Neural cell (in vitro differentiated cells): ENCODE measurements around the gene FKBP2. TPM values are rescaled to one million over a fixed set of nuclear protein-coding genes. Genes with fewer than 3 reads are reported as not detected.
A peak's percentile ranks its signal among the peaks of the same experiment; 100 is the strongest.

Experiments used
- H2AFZ ChIP-seq: fragments of 200-600, 300-800 bp; sonication (generic), shearing (Covaris generic); 2 replicates; pipeline ENCODE4 v1.6.0; 2014; ENCODE audit warnings: low read depth, mild to moderate bottlenecking, antibody characterized with exemption, low read length, moderate library complexity
- H3F3A ChIP-seq: fragments of 200-600 bp; shearing (Covaris generic); 2 replicates; pipeline ENCODE4 v1.6.1; 2016; ENCODE audit warnings: mild to moderate bottlenecking, moderate library complexity, mixed read lengths, antibody characterized with exemption, low read length; ENCODE audit not compliant: insufficient read depth, poor library complexity, severe bottlenecking
- H3K27ac ChIP-seq: fragments of 200-600, 300-800 bp; sonication (generic), shearing (Covaris generic); 2 replicates; pipeline ENCODE4 v1.5.1; 2014; ENCODE audit warnings: mild to moderate bottlenecking, low read length, moderate library complexity
- H3K27me3 ChIP-seq: fragments of 300-800, 200-600 bp; sonication (generic), shearing (Covaris generic); 2 replicates; pipeline ENCODE4 v1.6.0; 2014; ENCODE audit warnings: mild to moderate bottlenecking, low read depth, low read length, moderate library complexity; ENCODE audit not compliant: insufficient read depth
- H3K36me3 ChIP-seq: fragments of 300-800, 200-600 bp; sonication (generic), shearing (Covaris generic); 2 replicates; pipeline ENCODE4 v1.5.1; 2014; ENCODE audit warnings: mild to moderate bottlenecking, antibody characterized with exemption, low read length, moderate library complexity; ENCODE audit not compliant: insufficient read depth
- H3K4me2 ChIP-seq: fragments of 300-800, 200-600 bp; sonication (generic), shearing (Covaris generic); 2 replicates; pipeline ENCODE4 v1.6.0; 2014; ENCODE audit warnings: mild to moderate bottlenecking, low read length
- H3K4me3 ChIP-seq: fragments of 300-800, 200-600 bp; sonication (generic), shearing (Covaris generic); 2 replicates; pipeline ENCODE4 v1.5.1; 2014; ENCODE audit warnings: mild to moderate bottlenecking, low read length, moderate library complexity
- H3K79me2 ChIP-seq: fragments of 200-600 bp; shearing (Covaris generic); replicated peaks from 2 replicates; pipeline ENCODE4 v1.6.0; 2014; ENCODE audit warnings: mild to moderate bottlenecking, low read length, moderate library complexity; ENCODE audit not compliant: insufficient read depth
- H3K9ac ChIP-seq: fragments of 300-800, 200-600 bp; sonication (generic), shearing (Covaris generic); 2 replicates; pipeline ENCODE4 v1.6.1; 2016; ENCODE audit warnings: mild to moderate bottlenecking, low read length, mixed read lengths
- H3K9me2 ChIP-seq: fragments of 200-600 bp; shearing (Covaris generic); 2 replicates; pipeline ENCODE4 v1.6.1; 2016; ENCODE audit warnings: mild to moderate bottlenecking, low read length, mixed read lengths; ENCODE audit not compliant: insufficient read depth
- H3K9me3 ChIP-seq: fragments of 200-600, 300-800 bp; sonication (generic), shearing (Covaris generic); 2 replicates; pipeline ENCODE4 v1.6.1; 2016; ENCODE audit warnings: mild to moderate bottlenecking, mixed run types, low read length, moderate library complexity, mixed read lengths
- H4K20me1 ChIP-seq: fragments of 200-600 bp; shearing (Covaris generic); 2 replicates; pipeline ENCODE4 v1.6.1; 2016; ENCODE audit warnings: mild to moderate bottlenecking, mixed run types; ENCODE audit not compliant: insufficient read depth
- EP300 ChIP-seq: fragments of 450-650 bp; conservative IDR thresholded peaks from 2 replicates; pipeline ENCODE4 v1.6.1; 2014; ENCODE audit warnings: antibody characterized with exemption, mild to moderate bottlenecking, moderate library complexity; ENCODE audit not compliant: poor library complexity, severe bottlenecking
- EZH2 ChIP-seq: fragments of 200-600, 300-800 bp; shearing (Covaris generic), sonication (generic); IDR thresholded peaks from 2 replicates; pipeline ENCODE4 v1.6.1; 2014; ENCODE audit warnings: antibody characterized with exemption, low read length, borderline replicate concordance, mild to moderate bottlenecking; ENCODE audit not compliant: insufficient read depth, poor library complexity, severe bottlenecking
- MXI1 ChIP-seq: fragments of 450-650 bp; conservative IDR thresholded peaks from 2 replicates; pipeline ENCODE4 v1.6.1; 2014; ENCODE audit warnings: antibody characterized with exemption, mild to moderate bottlenecking; ENCODE audit not compliant: poor library complexity, severe bottlenecking
- POLR2AphosphoS5 ChIP-seq: IDR thresholded peaks from 2 replicates; pipeline ENCODE4 v1.6.1; 2012
- RAD21 ChIP-seq: fragments of 450-650 bp; conservative IDR thresholded peaks from 2 replicates; pipeline ENCODE4 v1.6.1; 2014; ENCODE audit warnings: antibody characterized with exemption, mild to moderate bottlenecking, moderate library complexity
- SMC3 ChIP-seq: fragments of 450-650 bp; conservative IDR thresholded peaks from 2 replicates; pipeline ENCODE4 v1.6.1; 2014; ENCODE audit warnings: antibody characterized with exemption, mild to moderate bottlenecking, moderate library complexity; ENCODE audit not compliant: poor library complexity
- TAF1 ChIP-seq: IDR thresholded peaks from 2 replicates; pipeline ENCODE4 v1.6.1; 2012; ENCODE audit warnings: low read depth
- polyA plus RNA-seq: library from polyadenylated mRNA; depleted of rRNA; stranded (reverse); fragments of >200 nt; gene quantifications from 2 replicates; pipeline ENCODE4 v1.2.3, GENCODE V29; 2014
- TF ChIP-seq, protein P1 (sequence below): fragments of 450-650 bp; IDR thresholded peaks from 2 replicates; pipeline ENCODE4 v1.5.1; 2014; ENCODE audit warnings: antibody characterized with exemption, mild to moderate bottlenecking, moderate library complexity; ENCODE audit not compliant: poor library complexity, severe bottlenecking
- TF ChIP-seq, protein P2 (sequence below): IDR thresholded peaks from 2 replicates; pipeline ENCODE4 v1.6.1; 2012; ENCODE audit warnings: borderline replicate concordance

FKBP2 gene
- polyA plus RNA-seq, 1 donor from 2014 or later = 47.4 TPM

DNA sequence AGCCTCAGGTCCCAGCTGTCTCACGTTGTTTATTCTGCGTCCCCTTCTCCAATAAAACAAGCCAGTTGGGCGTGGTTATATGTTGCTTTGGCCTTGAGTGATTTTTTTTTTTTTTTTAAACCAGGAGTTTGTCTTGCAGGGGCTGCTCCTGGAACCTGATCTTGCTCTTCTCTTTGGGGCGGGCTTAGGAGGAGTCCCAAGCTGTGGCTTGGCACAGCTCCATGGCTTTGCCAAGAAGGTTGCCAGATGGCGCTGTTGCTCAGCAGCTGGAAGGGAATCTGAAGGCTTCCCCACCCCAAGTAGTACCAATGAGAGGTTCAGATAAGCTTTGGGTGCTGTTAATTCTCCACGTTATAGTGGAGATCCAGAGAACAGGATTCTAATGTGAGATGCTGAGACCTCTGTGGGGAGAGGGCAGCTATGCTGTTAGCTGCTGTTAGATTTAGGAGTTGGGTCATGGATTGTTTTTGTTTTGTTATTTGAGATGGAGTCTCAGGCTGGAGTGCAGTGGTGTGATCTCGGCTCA is 36.4 kb upstream of the FKBP2 start:
- H3K4me3 ChIP-seq = no peak overlapping the region
- H3F3A ChIP-seq = no peaks in the 10 kb centered on the region
- no peaks in the 10 kb centered on the region for H3K9me3 ChIP-seq
- H2AFZ ChIP-seq = no peak overlapping the region
- H3K27ac ChIP-seq = no peak overlapping the region
- H3K79me2 ChIP-seq = no peaks in the 10 kb centered on the region
- H3K4me2 ChIP-seq = no peak overlapping the region
- H3K36me3 ChIP-seq = peaks cover 6% of the 10 kb centered on the region
- TF ChIP-seq RAD21 = peak; percentile 70
- TF ChIP-seq EZH2 = no peak
- no peak for TF ChIP-seq EP300
- TF ChIP-seq, protein P1, sequence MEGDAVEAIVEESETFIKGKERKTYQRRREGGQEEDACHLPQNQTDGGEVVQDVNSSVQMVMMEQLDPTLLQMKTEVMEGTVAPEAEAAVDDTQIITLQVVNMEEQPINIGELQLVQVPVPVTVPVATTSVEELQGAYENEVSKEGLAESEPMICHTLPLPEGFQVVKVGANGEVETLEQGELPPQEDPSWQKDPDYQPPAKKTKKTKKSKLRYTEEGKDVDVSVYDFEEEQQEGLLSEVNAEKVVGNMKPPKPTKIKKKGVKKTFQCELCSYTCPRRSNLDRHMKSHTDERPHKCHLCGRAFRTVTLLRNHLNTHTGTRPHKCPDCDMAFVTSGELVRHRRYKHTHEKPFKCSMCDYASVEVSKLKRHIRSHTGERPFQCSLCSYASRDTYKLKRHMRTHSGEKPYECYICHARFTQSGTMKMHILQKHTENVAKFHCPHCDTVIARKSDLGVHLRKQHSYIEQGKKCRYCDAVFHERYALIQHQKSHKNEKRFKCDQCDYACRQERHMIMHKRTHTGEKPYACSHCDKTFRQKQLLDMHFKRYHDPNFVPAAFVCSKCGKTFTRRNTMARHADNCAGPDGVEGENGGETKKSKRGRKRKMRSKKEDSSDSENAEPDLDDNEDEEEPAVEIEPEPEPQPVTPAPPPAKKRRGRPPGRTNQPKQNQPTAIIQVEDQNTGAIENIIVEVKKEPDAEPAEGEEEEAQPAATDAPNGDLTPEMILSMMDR = peak; percentile 67
- TF ChIP-seq SMC3 = peak; percentile 63
- no peak for TF ChIP-seq MXI1
- H4K20me1 ChIP-seq = no peaks in the 10 kb centered on the region
- H3K9me2 ChIP-seq = no peaks in the 10 kb centered on the region
- H3K27me3 ChIP-seq = no peaks in the 10 kb centered on the region
- H3K9ac ChIP-seq = no peak overlapping the region

DNA sequence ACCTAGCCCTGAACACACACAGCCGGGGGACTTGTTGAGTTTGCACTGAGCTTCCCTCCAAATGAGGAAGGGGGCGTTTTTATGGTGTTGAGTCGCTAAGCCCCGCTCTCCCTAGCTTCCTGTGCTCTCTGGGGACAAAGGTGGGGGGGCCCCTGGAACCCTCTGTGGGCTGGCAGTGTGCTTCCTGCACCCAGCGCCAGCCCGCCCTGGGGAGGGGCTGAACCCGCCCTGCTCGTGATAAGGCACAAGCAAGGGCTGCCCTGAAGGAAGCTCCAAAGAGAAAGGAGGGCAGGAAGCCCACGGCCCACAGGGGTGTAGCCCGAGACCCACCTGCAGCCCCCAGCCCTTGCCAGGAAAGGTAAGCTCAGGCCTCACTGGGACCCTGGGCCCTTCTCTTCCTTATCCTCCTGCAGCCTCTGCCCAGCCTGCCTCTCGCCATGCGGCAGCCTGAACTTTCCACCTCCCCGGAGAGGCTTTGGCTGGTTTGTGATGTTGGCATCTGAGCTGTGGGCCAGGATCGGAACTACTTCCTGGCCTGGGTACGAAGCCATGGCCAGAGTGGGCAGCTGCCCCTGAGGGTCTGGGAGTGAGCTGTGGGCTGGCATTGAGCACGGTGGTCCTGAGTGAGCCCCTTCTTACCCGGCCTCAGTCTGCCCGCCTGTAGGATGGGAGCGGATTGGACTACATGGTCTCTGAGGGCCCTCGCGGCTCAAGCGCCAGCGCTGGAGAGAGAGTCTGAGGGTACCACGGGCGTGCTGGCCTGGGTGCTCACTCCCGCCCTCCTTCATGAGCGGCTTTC is 34.2 kb upstream of the FKBP2 start, which contains the start of gene FERMT3:
Gene FERMT3, plus strand, starts transcription at position 265 of the 799 bp plus-strand sequence. CDS start 644 bp downstream, outside the sequence.
- Histone ChIP-seq H3F3A (no peaks in the 10 kb centered on the region), H4K20me1 (no peaks in the 10 kb centered on the region), H2AFZ (no peak within 1 kb of the TSS), H3K9me3 (no peaks in the 10 kb centered on the region), H3K4me3 (no peak within 1 kb of the TSS), H3K36me3 (peaks cover 6% of the 10 kb centered on the region), H3K4me2 (no peak within 1 kb of the TSS), H3K27me3 (no peaks in the 10 kb centered on the region), H3K9ac (no peak within 1 kb of the TSS), H3K79me2 (no peaks in the 10 kb centered on the region), H3K27ac (no peak within 1 kb of the TSS), H3K9me2 (no peaks in the 10 kb centered on the region)
- no peak for TF ChIP-seq EZH2
- TF ChIP-seq RAD21 = no peak
- TF ChIP-seq, protein P2, sequence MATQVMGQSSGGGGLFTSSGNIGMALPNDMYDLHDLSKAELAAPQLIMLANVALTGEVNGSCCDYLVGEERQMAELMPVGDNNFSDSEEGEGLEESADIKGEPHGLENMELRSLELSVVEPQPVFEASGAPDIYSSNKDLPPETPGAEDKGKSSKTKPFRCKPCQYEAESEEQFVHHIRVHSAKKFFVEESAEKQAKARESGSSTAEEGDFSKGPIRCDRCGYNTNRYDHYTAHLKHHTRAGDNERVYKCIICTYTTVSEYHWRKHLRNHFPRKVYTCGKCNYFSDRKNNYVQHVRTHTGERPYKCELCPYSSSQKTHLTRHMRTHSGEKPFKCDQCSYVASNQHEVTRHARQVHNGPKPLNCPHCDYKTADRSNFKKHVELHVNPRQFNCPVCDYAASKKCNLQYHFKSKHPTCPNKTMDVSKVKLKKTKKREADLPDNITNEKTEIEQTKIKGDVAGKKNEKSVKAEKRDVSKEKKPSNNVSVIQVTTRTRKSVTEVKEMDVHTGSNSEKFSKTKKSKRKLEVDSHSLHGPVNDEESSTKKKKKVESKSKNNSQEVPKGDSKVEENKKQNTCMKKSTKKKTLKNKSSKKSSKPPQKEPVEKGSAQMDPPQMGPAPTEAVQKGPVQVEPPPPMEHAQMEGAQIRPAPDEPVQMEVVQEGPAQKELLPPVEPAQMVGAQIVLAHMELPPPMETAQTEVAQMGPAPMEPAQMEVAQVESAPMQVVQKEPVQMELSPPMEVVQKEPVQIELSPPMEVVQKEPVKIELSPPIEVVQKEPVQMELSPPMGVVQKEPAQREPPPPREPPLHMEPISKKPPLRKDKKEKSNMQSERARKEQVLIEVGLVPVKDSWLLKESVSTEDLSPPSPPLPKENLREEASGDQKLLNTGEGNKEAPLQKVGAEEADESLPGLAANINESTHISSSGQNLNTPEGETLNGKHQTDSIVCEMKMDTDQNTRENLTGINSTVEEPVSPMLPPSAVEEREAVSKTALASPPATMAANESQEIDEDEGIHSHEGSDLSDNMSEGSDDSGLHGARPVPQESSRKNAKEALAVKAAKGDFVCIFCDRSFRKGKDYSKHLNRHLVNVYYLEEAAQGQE = no peak
- TF ChIP-seq TAF1 = no peak
- TF ChIP-seq, protein P1 = no peak
- no peak for TF ChIP-seq EP300
- TF ChIP-seq MXI1 = no peak
- TF ChIP-seq POLR2AphosphoS5 = no peak
